ENCODE data around the gene HLA-DRB1.
"Not testable (repeated sequence)": the region's sequence is repeated elsewhere in the genome, so short reads cannot be mapped to it uniquely, and the experiment has no call there.

HLA-DRB1 gene

DNA sequence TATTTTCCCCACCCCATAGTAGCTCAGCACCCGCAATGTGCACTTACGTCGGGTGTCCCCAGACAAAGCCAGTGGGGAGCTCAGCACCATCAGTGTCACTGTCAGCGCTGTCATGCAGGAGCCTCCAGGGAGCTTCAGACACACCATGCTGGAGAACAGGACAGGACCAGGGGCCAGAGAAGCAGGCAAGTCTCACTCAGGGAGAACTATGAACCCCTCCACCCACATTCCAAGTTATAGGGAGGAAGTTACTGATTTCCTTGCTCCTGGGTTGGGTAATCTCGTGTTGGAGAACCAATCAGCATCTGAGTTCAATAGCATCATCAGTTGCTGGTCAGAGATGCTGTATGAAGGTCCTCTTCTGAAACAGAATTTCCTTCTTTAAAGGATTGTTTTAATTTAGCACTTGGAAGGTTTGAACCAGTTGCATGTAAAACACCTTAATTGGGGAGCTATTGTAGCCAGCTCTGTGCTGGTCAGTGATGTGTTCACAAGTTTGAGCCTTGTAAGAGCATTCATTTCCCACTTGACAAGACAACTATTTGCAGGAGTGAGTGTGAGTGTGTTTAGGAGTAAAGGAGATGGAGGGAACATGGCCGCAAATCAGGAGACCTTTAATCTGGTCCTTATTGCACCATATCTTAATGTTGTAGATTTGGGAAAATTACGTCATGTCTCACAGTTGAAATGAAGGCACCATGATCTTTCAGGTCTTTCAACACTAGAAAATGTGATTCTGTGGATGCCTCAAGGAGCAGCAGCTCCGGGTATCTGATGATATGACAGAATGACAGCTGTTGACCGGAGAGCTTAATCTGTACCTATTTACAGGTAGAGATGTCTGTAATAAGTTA is at the start of gene HLA-DRB1:
HLA-DRB1 (minus strand) TSS at position 253 of the 854 bp plus-strand sequence; CDS start at position 147, 106 bp downstream.
- peak; percentile 42 for DNase-seq

DNA sequence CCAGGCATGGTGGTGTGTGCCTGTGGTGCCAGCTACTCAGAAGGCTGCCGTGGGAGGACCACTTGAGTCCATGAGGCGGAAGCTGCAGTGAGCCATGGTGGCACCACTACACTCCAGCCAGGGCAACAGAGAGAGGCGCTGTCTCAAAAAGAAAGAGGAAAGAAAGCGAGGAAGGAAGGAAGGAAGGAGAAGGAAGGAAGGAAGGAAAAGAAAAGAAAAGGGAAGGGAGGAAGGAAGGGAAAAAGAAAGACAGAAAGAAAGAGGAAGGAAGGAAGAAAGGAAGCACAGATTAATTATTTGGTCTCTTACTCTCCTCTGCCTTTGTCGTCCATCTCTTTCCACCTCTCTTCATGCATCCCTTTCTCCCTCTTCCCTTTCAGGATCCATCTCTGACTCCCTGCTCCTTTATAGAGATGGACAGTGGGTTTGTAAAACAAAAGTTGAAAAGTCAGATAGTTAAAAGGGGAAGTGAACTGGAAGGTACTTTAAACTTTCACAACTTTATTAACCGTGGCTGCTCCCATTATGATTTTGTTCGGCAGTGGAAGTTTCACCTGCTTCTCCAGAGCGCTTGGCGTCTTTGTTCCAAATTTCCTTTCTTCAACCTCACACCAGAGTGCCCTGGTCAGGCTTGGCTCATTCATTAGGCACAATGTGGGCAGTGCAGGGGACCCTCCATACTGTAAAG is 49.0 kb upstream of the HLA-DRB1 start:
- no peak for DNase-seq

DNA sequence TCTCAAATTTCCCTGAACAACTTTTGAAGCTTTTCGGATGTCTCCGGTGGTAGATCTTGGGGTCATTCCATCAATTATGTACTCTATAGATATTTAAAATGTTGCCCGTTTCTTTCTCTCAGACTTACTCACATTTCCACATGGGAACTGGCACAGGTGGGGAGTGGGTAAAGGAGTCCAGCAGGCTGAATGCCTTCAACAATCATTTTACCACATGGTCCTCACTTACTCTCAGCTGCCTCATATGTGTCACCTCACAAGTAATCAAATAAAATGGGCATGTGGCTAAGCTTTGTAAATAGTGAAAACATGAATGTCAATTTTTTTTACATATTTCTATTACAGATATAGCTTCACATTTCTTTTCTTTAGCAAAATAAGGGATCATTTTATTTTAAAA is 48.2 kb upstream of the HLA-DRB1 start:
- no peak for DNase-seq

DNA sequence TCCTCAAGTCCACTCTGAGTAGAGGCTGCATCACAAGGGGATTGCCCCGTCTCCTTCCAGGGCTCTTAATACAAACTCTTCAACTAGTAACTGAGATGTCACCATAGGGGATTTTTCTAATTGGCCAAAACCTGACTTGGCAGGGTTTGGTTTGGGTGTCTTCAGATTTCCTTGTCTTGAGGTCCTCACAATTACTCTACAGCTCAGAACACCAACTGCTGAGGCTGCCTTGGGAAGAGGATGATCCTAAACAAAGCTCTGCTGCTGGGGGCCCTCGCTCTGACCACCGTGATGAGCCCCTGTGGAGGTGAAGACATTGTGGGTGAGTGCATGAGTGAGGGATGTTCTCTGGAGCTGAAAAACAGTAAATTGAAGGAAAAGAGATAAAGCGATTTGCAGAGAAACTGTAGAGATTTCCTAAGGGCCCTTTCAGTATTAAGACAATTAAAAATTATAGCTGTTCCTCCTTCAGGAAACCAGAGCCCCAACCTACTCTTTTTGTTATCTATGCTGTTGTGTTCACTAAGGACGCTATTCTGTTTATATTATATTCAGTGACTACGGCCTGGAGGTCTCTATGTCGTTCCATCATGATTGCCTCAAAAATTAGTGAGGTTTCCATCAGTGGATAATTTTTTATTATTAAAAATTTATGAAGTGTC is 47.7 kb upstream of the HLA-DRB1 start, which contains the start of gene HLA-DQA1:
HLA-DQA1 (plus strand) TSS at position 188 of the 662 bp plus-strand sequence; CDS start at position 241, 53 bp downstream.
- peak; percentile 34 for DNase-seq

DNA sequence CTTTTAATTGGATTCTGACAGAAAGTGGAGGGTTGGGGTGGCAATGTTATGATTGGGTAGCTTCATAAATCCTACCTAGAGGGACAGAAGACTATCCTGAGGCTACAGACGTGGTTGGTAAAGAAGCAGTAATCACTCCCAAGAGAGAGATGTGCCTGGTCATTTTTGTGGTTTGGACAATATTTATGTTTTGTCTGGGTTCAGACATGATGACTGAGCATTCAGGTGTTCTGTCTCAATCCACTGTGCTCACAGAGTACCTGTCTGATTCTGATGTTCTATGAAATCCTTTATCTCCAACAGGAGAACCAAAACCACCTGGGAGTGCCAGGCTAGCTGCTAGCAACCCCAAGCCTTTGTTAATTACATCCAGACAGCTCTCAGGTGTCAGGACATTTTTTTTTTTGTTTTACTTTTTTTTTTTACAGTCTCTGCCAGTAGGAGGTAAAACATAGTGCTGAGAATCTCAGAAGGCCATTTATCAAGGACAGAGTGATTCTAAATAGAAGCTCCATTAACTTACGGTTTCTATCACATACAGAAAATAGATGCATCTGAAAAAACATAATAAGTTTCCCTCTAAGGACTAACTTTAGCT is 46.0 kb upstream of the HLA-DRB1 start:
- no peak for DNase-seq

DNA sequence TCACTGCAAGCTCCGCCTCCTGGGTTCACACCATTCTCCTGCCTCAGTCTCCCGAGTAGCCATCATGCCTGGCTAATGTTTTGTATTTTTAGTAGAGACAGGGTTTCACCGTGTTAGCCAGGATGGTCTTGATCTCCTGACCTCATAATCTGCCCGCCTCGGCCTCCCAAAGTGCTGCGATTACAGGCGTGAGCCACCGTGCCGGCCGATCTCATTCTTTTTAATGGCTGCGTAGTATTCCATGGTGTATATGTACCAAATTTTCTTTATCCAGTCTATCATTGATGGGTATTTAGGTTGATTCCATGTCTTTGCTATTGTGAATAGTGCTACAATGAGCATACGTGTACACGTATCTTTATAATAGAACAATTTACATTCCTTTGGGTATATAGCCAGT is 40.1 kb upstream of the HLA-DRB1 start:
- not testable (repeated sequence) for DNase-seq

DNA sequence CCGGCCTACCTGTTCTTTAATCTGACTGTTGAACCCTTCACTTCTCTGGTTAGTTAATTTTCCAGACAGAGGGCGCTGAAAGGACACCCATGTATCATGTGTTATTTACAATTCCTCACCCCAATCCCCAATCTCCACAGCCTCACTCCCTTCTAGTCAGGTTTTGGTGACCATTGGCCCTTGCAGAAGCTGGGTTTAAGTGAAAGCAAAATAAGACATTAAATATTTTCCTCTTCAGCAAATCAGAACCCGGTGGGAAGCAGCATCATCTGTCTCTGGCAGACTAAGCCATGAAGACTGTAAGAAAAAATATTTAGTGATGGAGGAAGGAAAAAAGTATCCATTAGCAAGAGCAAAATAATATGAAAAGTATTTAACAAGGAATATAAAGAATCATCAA is 38.2 kb upstream of the HLA-DRB1 start:
- DNase-seq = no peak

DNA sequence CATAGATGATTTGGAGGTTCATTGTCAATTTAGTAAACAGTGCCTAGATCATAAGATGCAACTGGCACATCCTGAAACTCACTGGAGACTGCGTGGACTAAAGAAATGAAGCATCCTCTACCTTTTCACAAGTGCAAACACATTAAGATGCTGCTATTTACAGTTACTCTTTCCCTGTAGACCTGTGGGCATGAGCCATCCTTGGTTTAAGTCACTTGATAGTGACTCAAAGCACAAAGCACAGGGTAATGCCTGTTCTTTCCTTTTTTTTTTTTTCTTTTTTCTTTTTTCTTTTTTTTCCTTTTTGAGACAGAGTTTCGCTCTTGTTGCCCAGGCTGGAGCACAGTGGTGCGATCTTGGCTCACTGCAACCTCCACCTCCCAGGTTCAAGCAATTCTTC is 37.6 kb upstream of the HLA-DRB1 start:
- DNase-seq = no peak

DNA sequence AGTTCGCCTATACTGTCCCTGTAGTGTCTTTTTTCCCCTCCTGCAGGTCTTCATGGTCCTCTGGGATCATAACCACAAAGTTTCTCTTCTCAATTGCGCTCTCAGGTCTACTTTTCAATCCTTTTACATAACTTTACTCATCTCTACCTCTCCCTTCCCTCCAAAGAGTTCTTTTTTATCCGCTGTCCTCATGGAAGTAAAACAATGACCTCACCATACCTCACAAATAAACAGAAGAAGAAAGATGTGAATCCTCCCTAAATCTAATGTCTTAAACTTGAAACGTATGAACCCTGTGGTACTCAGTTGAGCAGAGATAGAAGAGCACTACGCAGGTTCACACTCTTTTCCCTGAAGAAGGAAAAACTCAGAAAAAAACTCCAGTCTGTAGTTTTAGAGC is 35.5 kb upstream of the HLA-DRB1 start:
- no peak for DNase-seq

DNA sequence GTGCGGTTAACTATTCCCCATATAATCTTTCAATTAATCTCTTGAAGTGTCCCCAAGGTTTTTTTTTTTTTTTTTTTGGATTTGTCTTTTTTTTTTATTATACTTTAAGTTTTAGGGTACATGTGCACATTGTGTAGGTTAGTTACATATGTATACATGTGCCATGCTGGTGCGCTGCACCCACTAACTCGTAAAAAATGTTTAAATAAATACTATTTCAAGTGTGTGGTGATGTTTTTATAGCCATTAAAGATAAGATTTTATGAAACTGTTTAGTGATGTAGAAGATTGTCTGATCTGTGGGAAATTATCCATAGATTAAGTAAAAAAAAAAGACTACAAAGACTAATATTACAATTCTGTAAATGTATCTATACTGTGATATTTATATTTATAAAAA is 34.9 kb upstream of the HLA-DRB1 start:
- DNase-seq = no peak

DNA sequence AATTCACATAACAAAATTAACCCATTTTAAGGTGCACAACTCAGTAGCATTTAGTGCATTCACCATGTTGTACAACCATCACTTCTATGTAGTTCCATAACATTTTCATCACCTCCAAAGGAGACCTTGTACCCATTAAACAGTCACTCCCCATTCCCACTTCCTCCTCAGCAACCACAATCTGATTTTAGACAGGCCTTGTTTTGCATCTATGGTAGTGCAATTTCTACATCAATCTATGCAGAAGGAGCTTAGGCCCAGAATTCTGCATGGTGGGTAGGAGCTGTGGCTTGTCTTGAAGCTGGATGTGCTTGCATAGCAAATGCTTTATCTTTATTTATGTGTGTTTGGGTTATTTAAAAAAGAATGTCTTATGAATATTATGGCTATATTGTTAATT is 34.0 kb upstream of the HLA-DRB1 start:
- DNase-seq = no peak

DNA sequence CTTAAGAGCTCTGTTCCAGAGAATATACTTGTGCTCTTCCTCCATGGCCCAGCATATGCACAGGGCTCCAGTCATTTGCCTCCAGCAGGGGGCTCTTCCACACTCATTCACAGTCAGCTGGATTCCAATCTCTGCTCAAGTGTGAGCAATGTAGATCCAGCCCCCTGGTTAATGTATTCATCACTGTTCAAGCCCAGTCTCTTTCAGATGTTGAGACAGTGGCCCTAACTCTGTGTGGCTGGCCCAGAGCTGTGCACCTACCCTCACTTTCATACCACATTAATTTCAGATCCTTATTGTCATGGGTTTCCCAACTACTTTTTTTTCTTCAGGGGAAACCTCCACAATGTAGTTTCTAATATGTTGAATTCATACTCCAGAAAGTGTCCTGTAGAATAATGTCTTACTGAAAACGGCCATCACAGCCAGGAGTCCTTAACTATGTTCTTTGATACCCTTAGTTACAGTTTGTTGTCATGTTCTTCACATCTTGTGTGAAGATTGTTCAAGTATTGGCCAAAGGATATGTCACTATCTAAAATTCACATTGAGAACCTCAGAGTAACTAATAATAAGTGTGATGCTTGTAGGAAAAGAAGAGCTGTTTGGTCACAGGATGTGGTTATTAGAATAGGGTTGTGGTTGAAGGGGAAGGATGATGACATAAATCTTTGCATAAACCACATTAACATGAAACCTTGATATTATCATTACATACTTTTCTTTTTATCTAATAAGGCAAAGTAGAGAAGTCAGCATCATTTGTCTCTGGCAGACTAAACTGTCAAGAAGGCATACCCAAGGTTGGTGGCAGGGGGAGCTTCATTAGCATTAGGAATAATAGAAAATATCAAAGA is 33.1 kb upstream of the HLA-DRB1 start:
- DNase-seq = peak; percentile 20

DNA sequence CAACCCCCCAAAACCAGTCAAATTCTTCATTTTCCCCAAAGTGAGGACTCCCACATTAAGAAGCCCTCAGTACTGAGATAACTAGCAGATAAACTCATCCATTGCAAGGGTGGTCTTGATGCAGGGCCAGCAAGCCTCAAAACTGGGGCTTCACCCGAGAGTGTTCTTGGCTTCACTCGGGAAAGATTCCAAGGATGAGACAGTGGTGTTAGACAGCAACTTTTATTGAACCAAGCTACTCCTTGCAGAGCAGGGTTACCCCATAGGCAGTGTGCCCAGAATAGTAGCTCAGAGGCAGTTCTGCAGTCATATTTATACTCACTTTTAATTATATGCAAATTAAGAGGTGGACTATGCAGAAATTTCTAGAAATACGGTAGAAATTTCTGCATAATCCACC is 31.7 kb upstream of the HLA-DRB1 start:
- no peak for DNase-seq

DNA sequence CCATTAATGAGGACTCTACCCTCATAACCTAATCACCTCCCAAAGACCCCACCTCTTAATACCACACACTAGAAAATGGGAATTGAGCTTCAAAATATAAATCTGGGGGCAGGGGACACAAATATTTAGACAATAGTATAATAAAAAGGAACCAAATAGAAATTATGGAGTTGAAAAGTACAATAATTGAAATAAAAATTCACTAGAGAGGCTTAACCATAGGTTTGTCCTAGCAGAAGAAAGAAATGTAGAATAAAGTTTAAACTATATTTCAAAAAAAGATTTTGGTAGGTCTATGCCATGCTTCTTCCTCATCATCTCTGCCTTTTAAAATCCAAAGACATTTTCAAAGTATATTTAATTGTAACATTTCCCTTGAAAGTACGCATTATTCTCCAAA is 28.1 kb upstream of the HLA-DRB1 start:
- DNase-seq = no peak

DNA sequence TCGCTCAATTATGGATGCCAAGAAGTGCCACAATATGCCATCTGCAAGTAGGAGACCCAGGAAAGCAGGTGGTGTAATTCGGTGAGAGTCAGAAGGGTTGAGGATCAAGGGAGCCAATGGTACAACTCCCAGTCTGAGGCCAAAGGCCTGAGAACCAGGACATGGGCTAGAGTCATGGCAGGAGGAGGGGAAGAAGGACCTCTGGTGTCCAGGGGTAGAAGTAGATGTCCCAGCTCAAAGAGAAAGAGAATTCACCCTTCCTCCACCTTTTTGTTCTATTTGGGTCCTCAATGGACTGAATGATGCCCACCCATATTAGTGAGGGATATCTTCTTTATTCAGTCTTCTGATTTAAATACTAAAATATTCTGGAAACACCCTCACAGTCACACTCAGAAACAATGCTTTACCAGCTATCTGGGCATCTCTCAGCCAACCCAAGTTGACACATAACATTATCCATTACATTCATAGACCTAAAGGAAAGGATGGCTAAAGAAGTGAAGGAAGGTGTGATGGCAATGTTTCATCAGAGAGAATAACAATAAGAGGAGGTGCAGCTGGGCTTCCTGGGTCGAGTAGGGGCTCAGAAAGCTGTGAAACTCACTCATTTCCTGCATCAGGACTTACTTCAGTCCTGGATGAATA is 26.4 kb upstream of the HLA-DRB1 start:
- no peak for DNase-seq

DNA sequence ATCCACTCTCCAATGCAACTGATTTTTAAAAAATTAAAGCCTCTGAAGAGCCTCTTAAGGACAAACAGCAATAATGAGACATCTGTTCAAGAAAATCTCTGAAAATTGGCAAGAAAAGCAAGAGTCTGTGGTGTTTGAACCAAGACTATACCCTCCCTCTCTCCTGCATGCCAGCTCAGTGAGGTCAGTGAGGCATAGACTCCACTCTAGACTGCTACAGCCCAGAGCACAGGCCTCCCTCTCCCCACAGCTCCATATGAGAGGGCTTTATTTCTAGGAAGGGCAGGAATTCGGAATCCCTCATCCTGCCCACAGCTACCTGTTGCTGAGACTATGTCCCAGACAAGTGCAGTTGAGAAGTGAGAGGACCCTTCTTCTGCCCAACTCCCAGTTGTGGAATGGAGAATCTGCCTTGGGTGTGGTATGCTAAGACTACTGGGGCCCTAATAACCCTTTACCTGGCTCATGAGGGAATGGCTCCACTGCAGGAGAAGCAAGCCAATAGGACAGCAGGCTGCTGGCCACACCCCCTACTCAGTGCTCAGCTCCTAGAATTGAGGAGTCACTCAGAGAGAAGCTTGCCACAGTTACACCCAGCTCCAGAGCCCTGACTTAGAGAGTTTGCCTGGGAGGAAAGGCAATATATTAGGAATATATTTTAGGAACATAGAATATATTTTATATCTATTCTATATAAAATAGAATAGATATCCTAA is 24.9 kb upstream of the HLA-DRB1 start:
- no peak for DNase-seq

DNA sequence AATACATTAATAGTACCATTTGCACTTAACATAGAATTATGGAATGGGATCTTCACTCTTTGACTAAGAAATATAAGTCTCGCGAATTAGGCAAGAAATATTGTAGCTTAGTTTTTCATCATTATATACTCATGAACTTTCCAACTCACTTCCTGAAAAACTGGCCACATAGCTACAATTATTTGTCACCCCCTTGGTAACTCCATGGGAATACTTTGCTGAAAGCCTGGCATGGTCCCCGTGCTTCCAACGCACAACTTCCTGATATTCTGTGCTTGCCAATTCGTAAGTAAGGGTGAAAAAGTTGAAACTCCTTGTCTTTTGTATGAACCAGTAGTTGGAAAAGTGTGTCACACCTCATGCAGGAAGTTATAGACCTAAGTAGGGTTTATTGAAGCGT is 23.8 kb upstream of the HLA-DRB1 start:
- no peak for DNase-seq

DNA sequence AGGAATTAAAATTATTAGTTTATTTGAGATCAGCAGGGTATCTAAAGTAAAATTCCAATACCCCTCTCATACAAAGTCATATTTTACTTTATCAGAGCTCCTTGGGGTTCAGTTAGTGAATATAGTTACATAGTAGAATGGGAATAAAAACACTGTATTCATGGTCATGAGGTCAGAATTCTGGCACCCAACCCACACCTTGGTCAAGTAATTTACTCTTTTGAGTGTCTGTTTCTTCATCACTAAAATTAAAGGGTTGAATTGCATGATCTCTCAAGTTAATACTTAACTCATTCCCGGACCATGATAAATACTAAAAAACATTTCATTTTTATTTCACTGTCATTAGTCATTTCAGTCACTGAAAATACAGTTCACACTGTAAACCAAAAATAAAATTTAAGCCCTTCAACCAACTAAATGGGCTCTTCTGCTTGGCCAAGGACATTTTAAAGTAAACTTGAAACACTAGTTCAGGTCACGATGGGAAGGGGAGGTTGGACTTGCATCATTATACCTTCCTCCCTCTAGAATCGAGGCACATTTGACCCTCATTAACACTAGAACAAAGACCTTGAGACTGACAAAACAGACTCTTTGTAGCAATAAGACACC is 21.1 kb upstream of the HLA-DRB1 start:
- no peak for DNase-seq

DNA sequence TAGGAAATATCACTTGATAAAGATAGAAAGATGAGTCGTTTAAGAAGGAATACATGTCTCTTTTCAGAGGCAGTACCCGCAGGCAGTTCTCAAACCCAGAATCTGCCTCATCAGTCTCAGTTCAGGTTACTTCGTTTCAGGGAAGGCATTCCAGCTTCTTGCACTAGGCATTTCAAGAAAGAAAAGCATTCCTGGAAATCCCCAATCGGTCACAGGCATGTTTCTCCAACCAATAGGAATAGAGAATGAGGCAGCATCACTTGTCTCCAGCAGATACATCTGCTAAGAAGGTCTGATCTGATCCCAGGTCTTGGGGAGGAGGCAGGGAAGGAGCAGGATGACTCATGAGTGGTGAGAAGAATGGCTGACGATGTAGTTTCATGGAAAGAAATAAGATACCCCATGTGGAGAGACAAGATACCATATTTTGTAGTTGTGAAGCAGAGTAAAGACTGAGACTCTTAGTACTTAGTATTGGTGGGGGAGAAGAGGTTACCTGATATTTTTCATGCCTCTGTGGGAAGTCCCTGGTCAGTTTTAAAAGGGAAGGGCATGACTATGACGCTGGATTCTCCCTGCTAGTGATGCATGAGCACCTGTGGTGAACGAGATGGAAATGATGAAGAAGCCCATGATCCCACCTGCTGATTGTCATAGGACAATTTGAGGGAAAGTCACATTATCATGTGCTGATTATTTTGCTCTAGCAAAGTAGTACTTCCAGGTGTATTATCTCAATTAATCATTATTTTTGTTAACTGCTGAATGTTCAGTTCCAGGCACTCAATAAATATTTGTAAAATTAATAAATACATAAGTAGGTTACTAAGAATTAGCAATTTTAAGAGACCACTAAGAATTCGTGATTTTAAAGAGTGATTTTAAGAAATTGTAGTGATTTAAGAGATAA is 20.3 kb upstream of the HLA-DRB1 start:
- peak; percentile 67 for DNase-seq

DNA sequence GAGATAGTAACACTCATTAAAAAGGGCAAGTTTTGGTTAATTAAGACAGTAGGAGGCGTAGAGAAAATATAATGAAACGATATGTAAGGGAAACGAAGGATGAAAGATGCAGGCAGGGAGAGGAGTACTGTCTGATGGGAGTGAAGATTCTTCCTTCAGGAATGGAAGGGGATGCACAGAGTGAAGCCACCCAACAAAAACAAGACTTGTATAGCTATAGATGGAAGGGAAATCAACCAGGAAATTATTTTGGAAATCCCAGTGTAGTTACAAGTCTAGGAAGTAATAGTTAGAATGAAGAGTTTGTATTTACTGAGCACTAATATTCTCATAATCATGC is 19.7 kb upstream of the HLA-DRB1 start:
- DNase-seq = no peak
